Purkinje cell (primary cell): ENCODE results near the gene SLC30A10. TPM values are rescaled to one million over a fixed set of nuclear protein-coding genes. Genes with fewer than 3 reads are reported as not detected.

Source experiments
- polyA plus RNA-seq: library from polyadenylated mRNA; unstranded; fragments of >200 nt; fragmentation: Nextera tagmentation; gene quantifications from 2 replicates; pipeline ENCODE4 v1.2.1, GENCODE V29; 2014

SLC30A10 gene
- polyA plus RNA-seq = 1.8 and 2.8 TPM in 2 replicates

DNA sequence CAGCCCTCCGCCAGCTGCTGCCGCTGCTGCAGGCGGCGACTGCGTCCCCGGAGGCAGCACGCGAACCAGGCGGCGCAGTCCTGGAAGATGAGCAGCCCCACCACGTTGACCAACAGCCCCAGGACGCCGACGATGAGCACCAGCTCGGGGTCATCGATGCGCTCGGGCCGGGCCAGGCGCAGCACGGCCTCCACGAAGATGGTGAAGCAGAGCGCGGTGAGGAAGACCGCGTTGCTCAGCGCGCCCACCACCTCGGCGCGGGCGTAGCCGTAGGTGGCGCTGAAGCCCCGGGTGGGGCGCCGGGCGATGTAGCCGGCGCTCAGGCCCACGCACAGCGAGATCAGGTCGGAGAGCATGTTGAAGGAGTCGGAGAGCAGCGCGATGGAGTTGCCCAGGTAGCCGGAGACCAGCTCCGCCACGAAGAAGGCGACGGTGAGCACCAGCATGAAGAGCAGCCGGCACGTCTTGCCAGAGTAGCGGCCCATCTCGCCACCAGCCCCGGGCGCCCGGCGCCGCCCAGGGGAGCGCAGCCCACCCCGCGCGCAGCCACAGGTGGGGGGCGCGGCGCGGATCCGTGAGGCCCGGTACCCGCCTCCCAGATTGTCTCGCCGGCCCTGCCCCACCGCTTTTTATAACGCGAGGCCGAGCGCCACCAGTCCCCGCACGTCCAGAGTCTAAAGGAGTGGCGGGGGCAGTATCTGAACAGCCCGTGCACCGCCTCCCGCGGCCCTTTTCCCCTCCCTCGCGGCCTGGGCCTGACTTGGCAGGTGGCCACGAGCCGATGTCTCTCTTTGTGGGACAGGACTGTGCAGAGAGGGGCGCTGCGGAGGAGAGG lies at the start of gene SLC30A10:
SLC30A10 (minus strand) TSS at position 602 of the 835 bp plus-strand sequence; CDS start at position 485, 117 bp downstream.

Other genes starting within 250 kb of the SLC30A10 start
- gene EPRS1, start 117.9 kb upstream of the SLC30A10 start, polyA plus RNA-seq = 158 and 210 TPM in 2 replicates
- gene BPNT1, start 161.2 kb upstream of the SLC30A10 start, polyA plus RNA-seq = 4.0 and 9.2 TPM in 2 replicates
- gene IARS2, start 165.6 kb upstream of the SLC30A10 start, polyA plus RNA-seq = 14.6 and 17.4 TPM in 2 replicates